Measurements from ENCODE around the gene LY9. TPM values are rescaled to one million over a fixed set of nuclear protein-coding genes. Genes with fewer than 3 reads are reported as not detected.

LY9 gene
- polyA plus RNA-seq, 2 of the 4 experiments (the other 2 are of a cell fraction): 0.05 to 0.19 TPM

DNA sequence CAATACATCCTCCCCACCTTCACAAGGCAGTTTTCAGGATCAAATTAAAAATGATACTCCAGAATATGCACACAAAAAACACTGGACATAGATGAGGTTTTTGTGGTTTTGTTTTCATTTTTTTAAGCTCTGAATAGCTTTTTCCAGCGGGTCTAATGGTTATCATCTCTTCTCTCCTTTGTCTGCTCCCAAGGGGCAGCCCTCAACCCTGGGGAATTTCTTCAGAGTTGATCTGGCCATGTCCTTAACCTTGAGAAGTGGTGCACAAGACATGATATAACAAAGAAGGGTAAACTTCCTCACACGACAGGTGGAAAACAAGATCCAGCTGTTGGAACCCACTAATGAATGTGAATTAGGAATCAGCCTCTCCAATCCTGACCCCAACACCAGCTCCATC lies 68.2 kb downstream of the LY9 start:
- Histone ChIP-seq H3K4me2 (no peak overlapping the region), H3K9me3 (no peaks in the 10 kb centered on the region), H3K27ac (no peak overlapping the region), H3K4me3 (no peak overlapping the region), H3K4me1 (peaks cover 17% of the 10 kb centered on the region)
- no peak for DNase-seq (ENCODE audit: low read depth in 1 of 2, low spot score in 1 of 2)
- no peak for ATAC-seq
- POLR2A ChIA-PET: no interaction called here
- 71% methylated on average over 2 of the region's 2 CpGs for WGBS (ENCODE audit: missing lambda C conversion rate)
- TF ChIP-seq POLR2A (IDR thresholded peaks at IDR 0.05; ENCODE audit: low read length) (no peak), HOXB5 (CRISPR knock-in tag; IDR thresholded peaks at IDR 0.05) (no peak), NPAS2 (CRISPR knock-in tag; IDR thresholded peaks at IDR 0.05; ENCODE audit: borderline replicate concordance) (no peak), BCL3 (IDR thresholded peaks at IDR 0.05) (no peak), REST (IDR thresholded peaks at IDR 0.05) (no peak), HEYL (CRISPR knock-in tag; IDR thresholded peaks at IDR 0.05) (no peak), RCOR1 (IDR thresholded peaks at IDR 0.05; ENCODE audit: low read depth, low read length) (no peak), RFX5 (IDR thresholded peaks at IDR 0.05) (no peak), TFCP2L1 (CRISPR knock-in tag; IDR thresholded peaks at IDR 0.05) (no peak), CHD2 (IDR thresholded peaks at IDR 0.05; ENCODE audit: low read length, partially characterized antibody) (no peak), FOSL2 (IDR thresholded peaks at IDR 0.05) (no peak), FOSL2 (CRISPR knock-in tag; IDR thresholded peaks at IDR 0.05) (no peak), CEBPB (IDR thresholded peaks at IDR 0.05) (no peak), PHF8 (IDR thresholded peaks at IDR 0.05; ENCODE audit: borderline replicate concordance, low read depth) (no peak), EHF (CRISPR knock-in tag; IDR thresholded peaks at IDR 0.05) (no peak), MYC (IDR thresholded peaks at IDR 0.05; ENCODE audit: borderline replicate concordance, low read length) (no peak)
- TF ChIP-seq, protein P1, sequence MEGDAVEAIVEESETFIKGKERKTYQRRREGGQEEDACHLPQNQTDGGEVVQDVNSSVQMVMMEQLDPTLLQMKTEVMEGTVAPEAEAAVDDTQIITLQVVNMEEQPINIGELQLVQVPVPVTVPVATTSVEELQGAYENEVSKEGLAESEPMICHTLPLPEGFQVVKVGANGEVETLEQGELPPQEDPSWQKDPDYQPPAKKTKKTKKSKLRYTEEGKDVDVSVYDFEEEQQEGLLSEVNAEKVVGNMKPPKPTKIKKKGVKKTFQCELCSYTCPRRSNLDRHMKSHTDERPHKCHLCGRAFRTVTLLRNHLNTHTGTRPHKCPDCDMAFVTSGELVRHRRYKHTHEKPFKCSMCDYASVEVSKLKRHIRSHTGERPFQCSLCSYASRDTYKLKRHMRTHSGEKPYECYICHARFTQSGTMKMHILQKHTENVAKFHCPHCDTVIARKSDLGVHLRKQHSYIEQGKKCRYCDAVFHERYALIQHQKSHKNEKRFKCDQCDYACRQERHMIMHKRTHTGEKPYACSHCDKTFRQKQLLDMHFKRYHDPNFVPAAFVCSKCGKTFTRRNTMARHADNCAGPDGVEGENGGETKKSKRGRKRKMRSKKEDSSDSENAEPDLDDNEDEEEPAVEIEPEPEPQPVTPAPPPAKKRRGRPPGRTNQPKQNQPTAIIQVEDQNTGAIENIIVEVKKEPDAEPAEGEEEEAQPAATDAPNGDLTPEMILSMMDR (IDR thresholded peaks at IDR 0.05): no peak
- TF ChIP-seq, protein P2, sequence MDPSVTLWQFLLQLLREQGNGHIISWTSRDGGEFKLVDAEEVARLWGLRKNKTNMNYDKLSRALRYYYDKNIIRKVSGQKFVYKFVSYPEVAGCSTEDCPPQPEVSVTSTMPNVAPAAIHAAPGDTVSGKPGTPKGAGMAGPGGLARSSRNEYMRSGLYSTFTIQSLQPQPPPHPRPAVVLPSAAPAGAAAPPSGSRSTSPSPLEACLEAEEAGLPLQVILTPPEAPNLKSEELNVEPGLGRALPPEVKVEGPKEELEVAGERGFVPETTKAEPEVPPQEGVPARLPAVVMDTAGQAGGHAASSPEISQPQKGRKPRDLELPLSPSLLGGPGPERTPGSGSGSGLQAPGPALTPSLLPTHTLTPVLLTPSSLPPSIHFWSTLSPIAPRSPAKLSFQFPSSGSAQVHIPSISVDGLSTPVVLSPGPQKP (IDR thresholded peaks at IDR 0.05; ENCODE audit: low read depth, low read length): no peak
- TF ChIP-seq, protein P3, sequence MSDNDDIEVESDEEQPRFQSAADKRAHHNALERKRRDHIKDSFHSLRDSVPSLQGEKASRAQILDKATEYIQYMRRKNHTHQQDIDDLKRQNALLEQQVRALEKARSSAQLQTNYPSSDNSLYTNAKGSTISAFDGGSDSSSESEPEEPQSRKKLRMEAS (IDR thresholded peaks at IDR 0.05): no peak
- TF ChIP-seq, protein P4, sequence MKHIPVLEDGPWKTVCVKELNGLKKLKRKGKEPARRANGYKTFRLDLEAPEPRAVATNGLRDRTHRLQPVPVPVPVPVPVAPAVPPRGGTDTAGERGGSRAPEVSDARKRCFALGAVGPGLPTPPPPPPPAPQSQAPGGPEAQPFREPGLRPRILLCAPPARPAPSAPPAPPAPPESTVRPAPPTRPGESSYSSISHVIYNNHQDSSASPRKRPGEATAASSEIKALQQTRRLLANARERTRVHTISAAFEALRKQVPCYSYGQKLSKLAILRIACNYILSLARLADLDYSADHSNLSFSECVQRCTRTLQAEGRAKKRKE (CRISPR knock-in tag; IDR thresholded peaks at IDR 0.05; ENCODE audit: low read depth): no peak
- CTCF ChIA-PET: interaction anchor here (0.6 to 1.9 kb wide), 5 partner anchors 9 to 230 kb away, joined by 3 to 7 read pairs (median 4); no protein-coding TSS in a partner anchor
- no peak for FAIRE-seq
